ENCODE results near the gene SPATA32. TPM values are rescaled to one million over a fixed set of nuclear protein-coding genes. Genes with fewer than 3 reads are reported as not detected.
A peak's percentile ranks its signal among the peaks of the same experiment; 100 is the strongest.

The SPATA32 gene
- total and polyA plus RNA-seq, 5 donors from 2014 or later, result 0.20 to 0.60 (median 0.36) TPM; not detected in 2

DNA sequence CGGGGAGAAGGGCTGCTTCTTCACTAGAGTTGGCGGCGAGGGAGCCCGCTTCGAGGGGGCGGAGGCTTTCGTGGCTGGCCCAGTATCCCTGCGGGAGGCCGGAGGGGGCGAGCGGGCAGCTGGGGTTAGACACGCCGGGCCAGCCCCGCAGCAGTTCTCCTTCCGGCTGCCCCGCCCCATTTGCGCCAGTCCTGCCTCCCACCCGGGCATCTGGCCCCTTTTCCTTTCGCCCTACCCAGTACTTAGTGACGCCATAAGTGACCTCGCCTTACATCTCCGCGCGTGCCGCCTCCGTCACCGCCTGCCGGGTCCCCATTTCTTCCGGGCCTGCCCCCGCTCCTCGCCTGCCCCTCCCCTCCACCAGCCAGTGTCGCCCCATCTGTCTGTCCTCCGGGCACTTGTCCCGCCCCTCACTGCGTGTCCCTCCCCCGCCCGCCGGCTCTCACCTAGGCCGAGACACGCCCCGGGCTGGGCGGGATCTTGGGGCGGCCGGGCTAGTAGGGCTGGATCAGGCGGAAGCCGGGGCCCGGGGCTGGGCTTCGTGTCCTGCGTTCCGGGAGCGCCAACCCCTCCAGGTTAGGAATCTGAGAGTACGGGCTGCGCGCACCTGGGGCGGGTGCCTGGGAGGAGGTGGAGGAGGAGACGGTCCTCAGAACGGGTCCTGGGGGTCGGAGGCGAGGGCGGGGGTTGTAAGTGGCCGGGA is 14.3 kb downstream of the SPATA32 start:
- Histone ChIP-seq H3K27ac (ENCODE audit: insufficient read depth, low read length, poor library complexity, severe bottlenecking) (peak overlapping the region; percentile 97), H3K4me3 (ENCODE audit: low read depth, low read length) (no peak overlapping the region), H3K36me3 (ENCODE audit: control insufficient read depth, insufficient read depth, low read length) (peaks cover 50% of the 10 kb centered on the region), H3K27me3 (ENCODE audit: control insufficient read depth, insufficient read depth, low read length) (no peaks in the 10 kb centered on the region), H3K9me3 (ENCODE audit: control insufficient read depth in 2 of 2, low read length in 2 of 2) (no peaks in the 10 kb centered on the region), H3K4me1 (ENCODE audit: control insufficient read depth, insufficient read depth, low read length, poor library complexity, severe bottlenecking) (peaks cover 70% of the 10 kb centered on the region)
- ATAC-seq (ENCODE audit: low read depth in 2 of 2), result peak; percentile 83 to 88
- no peaks in the 10 kb centered on the region for H3K27me3 Mint-ChIP-seq
- H3K4me3 Mint-ChIP-seq, result peak overlapping the region; percentile 88 to 97 (median 92)
- DNase-seq, result peak; percentile 92 to 98 (median 97)
- H3K27ac Mint-ChIP-seq, result peak overlapping the region; percentile 90 to 97 (median 97)
- peaks cover 11% of the 10 kb centered on the region for H3K36me3 Mint-ChIP-seq
- no peaks in the 10 kb centered on the region for H3K9me3 Mint-ChIP-seq
- peaks cover 0 to 75% (median 37%) of the 10 kb centered on the region in 4 donors for H3K4me1 Mint-ChIP-seq

DNA sequence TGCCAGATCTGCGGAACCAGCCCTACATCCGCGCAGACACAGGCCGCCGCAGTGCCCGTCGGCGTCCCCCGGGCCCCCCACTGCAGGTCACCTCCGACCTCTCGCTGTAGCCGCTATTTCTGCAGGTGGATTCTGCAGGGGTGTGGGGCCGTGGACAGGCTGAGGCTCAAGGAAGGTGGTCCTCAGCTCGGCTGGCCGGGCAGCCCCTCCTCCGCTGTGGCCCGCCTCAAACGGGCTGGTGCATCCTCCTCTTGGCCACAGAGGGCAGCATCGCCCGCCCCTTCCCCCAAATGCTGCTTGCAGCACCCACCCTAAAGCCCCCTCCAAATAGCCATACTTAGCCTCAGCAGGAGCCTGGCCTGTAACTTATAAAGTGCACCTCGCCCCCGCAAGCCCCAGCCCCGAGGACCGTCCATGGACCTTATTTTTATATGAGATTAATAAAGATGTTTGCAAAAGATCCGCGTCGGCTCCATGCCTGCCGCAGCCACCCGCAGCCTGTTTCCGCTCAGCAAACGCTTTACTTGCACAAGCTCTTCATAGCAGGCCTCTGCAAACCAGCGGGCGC is 14.9 kb downstream of the SPATA32 start:
- H3K9me3 ChIP-seq (ENCODE audit: control insufficient read depth in 2 of 2, low read length in 2 of 2), result no peaks in the 10 kb centered on the region
- H3K27me3 ChIP-seq (ENCODE audit: control insufficient read depth, insufficient read depth, low read length), result no peaks in the 10 kb centered on the region
- Mint-ChIP-seq H3K27ac (peak overlapping the region; percentile 85 to 97 (median 97)), H3K4me1 (peaks cover 0 to 69% (median 35%) of the 10 kb centered on the region in 4 donors), H3K4me3 (peak overlapping the region; percentile 88 to 97 (median 92)), H3K27me3 (no peaks in the 10 kb centered on the region), H3K9me3 (no peaks in the 10 kb centered on the region), H3K36me3 (peaks cover 15% of the 10 kb centered on the region)
- no peak overlapping the region for H3K4me3 ChIP-seq (ENCODE audit: low read depth, low read length)
- DNase-seq (peak in 1 of 3 donors; percentile 84), ATAC-seq (ENCODE audit: low read depth in 2 of 2) (peak; percentile 35 to 43)
- peaks cover 67% of the 10 kb centered on the region for H3K4me1 ChIP-seq (ENCODE audit: control insufficient read depth, insufficient read depth, low read length, poor library complexity, severe bottlenecking)
- peak overlapping the region; percentile 97 for H3K27ac ChIP-seq (ENCODE audit: insufficient read depth, low read length, poor library complexity, severe bottlenecking)
- H3K36me3 ChIP-seq (ENCODE audit: control insufficient read depth, insufficient read depth, low read length), result peaks cover 55% of the 10 kb centered on the region

DNA sequence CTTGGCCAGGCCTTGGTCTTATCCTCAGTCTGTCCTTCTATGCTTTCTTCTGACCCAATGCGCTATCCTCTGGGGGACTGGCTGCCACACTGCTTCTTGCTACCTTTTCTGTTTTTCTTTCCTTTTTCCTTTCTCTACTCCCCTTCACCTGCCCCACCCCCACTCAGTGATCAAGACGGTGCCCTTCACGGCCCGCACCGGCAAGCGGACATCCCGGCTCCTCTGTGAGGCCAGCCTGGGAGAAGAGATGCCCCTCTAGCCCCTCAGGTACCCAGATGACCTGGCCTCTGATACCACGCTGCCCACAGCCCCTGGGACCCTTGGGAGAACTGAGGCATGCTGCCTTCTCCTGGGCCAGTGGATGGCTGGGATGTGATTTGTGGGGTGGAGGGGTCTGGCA is 15.6 kb downstream of the SPATA32 start:
- Histone ChIP-seq H3K9me3 (ENCODE audit: control insufficient read depth in 2 of 2, low read length in 2 of 2) (no peaks in the 10 kb centered on the region), H3K4me3 (ENCODE audit: low read depth, low read length) (no peak overlapping the region), H3K27me3 (ENCODE audit: control insufficient read depth, insufficient read depth, low read length) (no peaks in the 10 kb centered on the region), H3K4me1 (ENCODE audit: control insufficient read depth, insufficient read depth, low read length, poor library complexity, severe bottlenecking) (peaks cover 67% of the 10 kb centered on the region), H3K27ac (ENCODE audit: insufficient read depth, low read length, poor library complexity, severe bottlenecking) (peak overlapping the region; percentile 97), H3K36me3 (ENCODE audit: control insufficient read depth, insufficient read depth, low read length) (peaks cover 58% of the 10 kb centered on the region)
- Mint-ChIP-seq H3K4me3 (peak overlapping the region; percentile 31 to 92 (median 84)), H3K4me1 (peaks cover 0 to 66% (median 32%) of the 10 kb centered on the region in 4 donors), H3K9me3 (no peaks in the 10 kb centered on the region), H3K27ac (peak overlapping the region; percentile 79 to 97 (median 82)), H3K27me3 (no peaks in the 10 kb centered on the region), H3K36me3 (peaks cover 15% of the 10 kb centered on the region)
- DNase-seq (no peak), ATAC-seq (ENCODE audit: low read depth in 2 of 2) (no peak)

DNA sequence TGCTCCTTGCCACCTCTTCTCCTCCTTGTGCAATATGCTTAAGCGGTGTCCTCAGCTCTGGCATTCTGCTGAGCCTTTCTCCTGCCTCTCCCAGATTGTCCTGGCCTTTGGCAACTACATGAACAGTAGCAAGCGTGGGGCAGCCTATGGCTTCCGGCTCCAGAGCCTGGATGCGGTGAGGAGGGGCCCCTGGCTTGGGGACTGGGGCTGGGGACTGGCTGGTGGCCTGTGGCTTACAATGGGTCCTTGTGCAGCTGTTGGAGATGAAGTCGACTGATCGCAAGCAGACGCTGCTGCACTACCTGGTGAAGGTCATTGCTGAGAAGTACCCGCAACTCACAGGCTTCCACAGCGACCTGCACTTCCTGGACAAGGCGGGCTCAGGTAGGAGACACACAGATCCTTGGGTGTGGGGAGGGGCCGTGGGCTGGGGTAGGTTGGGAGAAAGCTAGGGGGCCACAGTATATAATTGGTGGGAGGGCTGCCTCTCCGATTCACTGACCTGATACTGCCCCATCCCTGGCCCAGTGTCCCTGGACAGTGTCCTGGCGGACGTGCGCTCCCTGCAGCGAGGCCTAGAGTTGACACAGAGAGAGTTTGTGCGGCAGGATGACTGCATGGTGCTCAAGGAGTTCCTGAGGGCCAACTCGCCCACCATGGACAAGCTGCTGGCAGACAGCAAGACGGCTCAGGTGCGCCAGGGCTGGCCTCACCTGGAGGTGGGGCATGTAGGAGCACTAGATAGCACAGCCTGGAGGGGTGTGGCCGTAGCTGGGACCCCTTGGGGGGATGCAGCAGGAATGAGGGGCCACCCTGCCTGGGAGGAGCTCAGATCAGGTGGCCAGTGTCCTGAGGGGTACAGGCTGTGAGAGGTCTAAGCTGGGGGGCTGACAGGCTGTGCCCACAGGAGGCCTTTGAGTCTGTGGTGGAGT is 16.9 kb downstream of the SPATA32 start:
- H3K4me3 Mint-ChIP-seq, result peak overlapping the region in 2 of 4 donors; percentile 0 to 52
- peaks cover 15% of the 10 kb centered on the region for H3K36me3 Mint-ChIP-seq
- H3K4me1 Mint-ChIP-seq, result peaks cover 0 to 54% (median 29%) of the 10 kb centered on the region in 4 donors

DNA sequence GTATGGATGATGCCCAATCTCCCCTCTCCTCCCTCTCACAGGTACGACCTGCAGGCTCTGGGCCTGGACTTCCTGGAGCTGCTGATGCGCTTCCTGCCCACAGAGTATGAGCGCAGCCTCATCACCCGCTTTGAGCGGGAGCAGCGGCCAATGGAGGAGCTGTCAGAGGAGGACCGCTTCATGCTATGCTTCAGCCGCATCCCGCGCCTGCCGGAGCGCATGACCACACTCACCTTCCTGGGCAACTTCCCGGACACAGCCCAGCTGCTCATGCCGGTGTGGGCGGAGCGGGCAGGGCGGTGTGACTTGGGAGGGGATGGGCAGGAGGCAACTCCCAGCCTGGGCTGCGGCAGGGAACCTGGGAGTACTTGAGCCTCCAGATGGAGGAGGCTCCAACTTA is 18.1 kb downstream of the SPATA32 start:
- H3K9me3 Mint-ChIP-seq, result no peaks in the 10 kb centered on the region
- H3K27me3 ChIP-seq (ENCODE audit: control insufficient read depth, insufficient read depth, low read length), result no peaks in the 10 kb centered on the region
- peak overlapping the region in 1 of 3 donors; percentile 67 for H3K27ac Mint-ChIP-seq
- peaks cover 22% of the 10 kb centered on the region for H3K36me3 Mint-ChIP-seq
- no peak overlapping the region for H3K4me3 ChIP-seq (ENCODE audit: low read depth, low read length)
- H3K4me1 ChIP-seq (ENCODE audit: control insufficient read depth, insufficient read depth, low read length, poor library complexity, severe bottlenecking), result peaks cover 43% of the 10 kb centered on the region
- H3K4me3 Mint-ChIP-seq, result no peak overlapping the region
- H3K36me3 ChIP-seq (ENCODE audit: control insufficient read depth, insufficient read depth, low read length), result peaks cover 73% of the 10 kb centered on the region
- no peak overlapping the region for H3K27ac ChIP-seq (ENCODE audit: insufficient read depth, low read length, poor library complexity, severe bottlenecking)
- H3K27me3 Mint-ChIP-seq, result no peaks in the 10 kb centered on the region
- ATAC-seq (ENCODE audit: low read depth in 2 of 2), result no peak
- peaks cover 0 to 45% (median 31%) of the 10 kb centered on the region in 4 donors for H3K4me1 Mint-ChIP-seq
- DNase-seq, result no peak
- H3K9me3 ChIP-seq (ENCODE audit: control insufficient read depth in 2 of 2, low read length in 2 of 2), result no peaks in the 10 kb centered on the region

More for the DNA sequence above, 16.9 kb downstream of the SPATA32 start:
- Histone ChIP-seq H3K9me3 (ENCODE audit: control insufficient read depth in 2 of 2, low read length in 2 of 2) (no peaks in the 10 kb centered on the region), H3K36me3 (ENCODE audit: control insufficient read depth, insufficient read depth, low read length) (peaks cover 65% of the 10 kb centered on the region), H3K27ac (ENCODE audit: insufficient read depth, low read length, poor library complexity, severe bottlenecking) (peak overlapping the region; percentile 97), H3K4me3 (ENCODE audit: low read depth, low read length) (no peak overlapping the region), H3K27me3 (ENCODE audit: control insufficient read depth, insufficient read depth, low read length) (no peaks in the 10 kb centered on the region), H3K4me1 (ENCODE audit: control insufficient read depth, insufficient read depth, low read length, poor library complexity, severe bottlenecking) (peaks cover 56% of the 10 kb centered on the region)
- ATAC-seq (ENCODE audit: low read depth in 2 of 2) (no peak), DNase-seq (no peak)
- no peaks in the 10 kb centered on the region for H3K9me3 Mint-ChIP-seq
- H3K27ac Mint-ChIP-seq, result peak overlapping the region; percentile 20 to 85 (median 41)
- no peaks in the 10 kb centered on the region for H3K27me3 Mint-ChIP-seq

DNA sequence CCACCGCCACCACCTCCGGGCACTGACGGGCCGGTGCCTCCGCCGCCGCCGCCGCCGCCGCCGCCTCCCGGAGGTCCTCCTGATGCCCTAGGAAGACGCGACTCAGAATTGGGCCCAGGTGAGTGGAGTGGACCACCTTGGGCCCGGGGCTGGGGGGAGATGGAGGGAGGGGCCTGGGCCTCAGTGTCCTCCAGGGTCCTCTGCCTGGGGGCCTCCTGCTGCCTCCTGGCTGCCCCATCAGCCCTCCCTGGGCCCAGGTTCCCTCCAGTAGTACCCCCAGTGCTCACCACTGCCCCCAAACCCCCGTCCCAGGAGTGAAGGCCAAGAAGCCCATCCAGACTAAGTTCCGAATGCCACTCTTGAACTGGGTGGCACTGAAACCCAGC is 19.9 kb downstream of the SPATA32 start:
- no peak overlapping the region for H3K4me3 Mint-ChIP-seq
- no peak for DNase-seq

DNA sequence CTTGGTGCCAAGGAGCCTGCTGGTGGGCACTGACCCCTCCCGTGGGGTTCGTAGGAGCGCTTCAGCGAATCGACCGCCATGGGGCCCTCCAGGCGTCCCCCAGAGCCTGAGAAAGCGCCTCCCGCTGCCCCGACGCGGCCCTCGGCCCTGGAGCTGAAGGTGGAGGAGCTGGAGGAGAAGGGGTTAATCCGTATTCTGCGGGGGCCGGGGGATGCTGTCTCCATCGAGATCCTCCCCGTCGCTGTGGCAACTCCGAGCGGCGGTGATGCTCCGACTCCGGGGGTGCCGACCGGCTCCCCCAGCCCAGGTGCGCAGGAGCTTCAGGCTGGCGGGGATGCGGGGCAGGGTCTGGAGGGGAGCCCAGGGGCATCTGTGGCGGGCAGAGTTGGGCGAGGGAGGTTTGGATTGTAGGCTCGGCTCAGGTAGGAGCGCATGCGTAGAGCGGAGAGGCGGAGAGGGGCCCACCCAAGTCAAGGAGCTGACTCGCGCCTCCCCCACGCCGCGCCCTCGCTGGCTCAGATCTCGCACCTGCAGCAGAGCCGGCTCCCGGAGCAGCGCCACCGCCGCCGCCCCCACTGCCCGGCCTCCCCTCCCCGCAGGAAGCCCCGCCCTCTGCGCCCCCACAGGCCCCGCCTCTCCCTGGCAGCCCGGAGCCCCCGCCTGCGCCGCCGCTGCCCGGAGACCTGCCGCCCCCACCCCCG is 20.4 kb downstream of the SPATA32 start:
- peak overlapping the region; percentile 23 for H3K27ac ChIP-seq (ENCODE audit: insufficient read depth, low read length, poor library complexity, severe bottlenecking)
- Mint-ChIP-seq H3K27ac (no peak overlapping the region), H3K27me3 (no peaks in the 10 kb centered on the region), H3K36me3 (peaks cover 34% of the 10 kb centered on the region), H3K4me3 (no peak overlapping the region), H3K4me1 (peaks cover 0 to 37% (median 21%) of the 10 kb centered on the region in 4 donors), H3K9me3 (no peaks in the 10 kb centered on the region)
- peaks cover 94% of the 10 kb centered on the region for H3K36me3 ChIP-seq (ENCODE audit: control insufficient read depth, insufficient read depth, low read length)
- ATAC-seq (ENCODE audit: low read depth in 2 of 2) (no peak), DNase-seq (no peak)
- no peaks in the 10 kb centered on the region for H3K9me3 ChIP-seq (ENCODE audit: control insufficient read depth in 2 of 2, low read length in 2 of 2)
- peaks cover 24% of the 10 kb centered on the region for H3K4me1 ChIP-seq (ENCODE audit: control insufficient read depth, insufficient read depth, low read length, poor library complexity, severe bottlenecking)
- no peaks in the 10 kb centered on the region for H3K27me3 ChIP-seq (ENCODE audit: control insufficient read depth, insufficient read depth, low read length)
- H3K4me3 ChIP-seq (ENCODE audit: low read depth, low read length), result no peak overlapping the region

More for the DNA sequence above, 19.9 kb downstream of the SPATA32 start:
- Histone ChIP-seq H3K27me3 (ENCODE audit: control insufficient read depth, insufficient read depth, low read length) (no peaks in the 10 kb centered on the region), H3K4me3 (ENCODE audit: low read depth, low read length) (no peak overlapping the region), H3K4me1 (ENCODE audit: control insufficient read depth, insufficient read depth, low read length, poor library complexity, severe bottlenecking) (peaks cover 29% of the 10 kb centered on the region), H3K9me3 (ENCODE audit: control insufficient read depth in 2 of 2, low read length in 2 of 2) (no peaks in the 10 kb centered on the region), H3K27ac (ENCODE audit: insufficient read depth, low read length, poor library complexity, severe bottlenecking) (no peak overlapping the region), H3K36me3 (ENCODE audit: control insufficient read depth, insufficient read depth, low read length) (peaks cover 91% of the 10 kb centered on the region)
- ATAC-seq (ENCODE audit: low read depth in 2 of 2), result no peak
- Mint-ChIP-seq H3K4me1 (peaks cover 0 to 42% (median 24%) of the 10 kb centered on the region in 4 donors), H3K36me3 (peaks cover 34% of the 10 kb centered on the region), H3K27ac (peak overlapping the region in 1 of 3 donors; percentile 80), H3K27me3 (no peaks in the 10 kb centered on the region), H3K9me3 (no peaks in the 10 kb centered on the region)

Measured in CD4-positive, CD25-positive, alpha-beta regulatory T cell (primary cell).